ENCODE results near the gene SPIB.

GRCh38 chr19:50465986-50466705 is 47.4 kb downstream of the SPIB start:
- TF ChIP-seq EP300 (IDR thresholded peaks at IDR 0.05) (no peak), CTCF (IDR thresholded peaks at IDR 0.05) (no peak), POLR2A (IDR thresholded peaks at IDR 0.05) (no peak)
